Stimulated activated CD4-positive, alpha-beta T cell treated with anti-CD3 and anti-CD28 coated beads, Interleukin-12 subunit alpha, Interleukin-12 subunit beta, amount 100 ng/mL, for 4 hours (primary cell): Measurements from ENCODE around the gene FRMD5.
"Not testable (repeated sequence)": the region's sequence is repeated elsewhere in the genome, so short reads cannot be mapped to it uniquely, and the experiment has no call there.

ENCODE experiments used
- DNase-seq: peaks from one replicate; pipeline ENCODE4 v3.0.0-alpha.2; 2020

FRMD5 gene

GRCh38 chr15:43826508-43827341 lies 368.3 kb downstream of the FRMD5 start, which contains the start of gene WDR76:
Gene WDR76 (plus strand): TSS chr15:43827002. CDS start chr15:43827033, 31 bp downstream.
- peak; percentile 68 for DNase-seq

GRCh38 chr15:43826029-43826507 lies 369.0 kb downstream of the FRMD5 start:
- no peak for DNase-seq

GRCh38 chr15:43825305-43825704 lies 369.8 kb downstream of the FRMD5 start:
- DNase-seq: not testable (repeated sequence)

- DNase-seq: peak; percentile 85
Measured at GRCh38 chr15:43824302-43825246, 370.5 kb downstream of the FRMD5 start, which contains the start of gene MFAP1. Gene MFAP1 (minus strand): TSS chr15:43824690. CDS start chr15:43824569, 121 bp downstream.

- DNase-seq: no peak
Measured at GRCh38 chr15:43821505-43821904, 373.6 kb downstream of the FRMD5 start.
